Measurements from ENCODE around the gene SPP2. TPM values are rescaled to one million over a fixed set of nuclear protein-coding genes. Genes with fewer than 3 reads are reported as not detected.

SPP2 gene
- total and polyA plus RNA-seq, 4 donors: not detected

GRCh38 chr2:234019896-234020295, 30.6 kb upstream of the SPP2 start:
- Histone ChIP-seq H3K4me3 (ENCODE audit: low read length in 2 of 2) (no peak overlapping the region), H3K9me3 (ENCODE audit: control insufficient read depth, low read length) (peaks cover 2% of the 10 kb centered on the region), H3K4me1 (ENCODE audit: control insufficient read depth in 1 of 2, insufficient read depth in 2 of 2, low read length in 2 of 2) (no peaks in the 10 kb centered on the region), H3K27ac (ENCODE audit: low read depth in 1 of 2, low read length in 2 of 2) (no peak overlapping the region), H3K27me3 (ENCODE audit: control insufficient read depth in 1 of 2, insufficient read depth in 2 of 2, low read length in 1 of 2) (no peaks in the 10 kb centered on the region), H3K36me3 (ENCODE audit: control insufficient read depth in 1 of 2, insufficient read depth in 2 of 2, low read length in 1 of 2) (no peaks in the 10 kb centered on the region)
- WGBS, 2 donors: 84 to 87% methylated on average over 4 of the region's 4 CpGs
- intact Hi-C loops (cut with DNase I): no loop called here
- DNase-seq (no peak), ATAC-seq (ENCODE audit: low FRiP score) (no peak)

GRCh38 chr2:234020332-234020731, 30.2 kb upstream of the SPP2 start:
- Histone ChIP-seq H3K27ac (ENCODE audit: low read depth in 1 of 2, low read length in 2 of 2) (no peak overlapping the region), H3K4me1 (ENCODE audit: control insufficient read depth in 1 of 2, insufficient read depth in 2 of 2, low read length in 2 of 2) (no peaks in the 10 kb centered on the region), H3K27me3 (ENCODE audit: control insufficient read depth in 1 of 2, insufficient read depth in 2 of 2, low read length in 1 of 2) (no peaks in the 10 kb centered on the region), H3K9me3 (ENCODE audit: control insufficient read depth, low read length) (peaks cover 2% of the 10 kb centered on the region), H3K36me3 (ENCODE audit: control insufficient read depth in 1 of 2, insufficient read depth in 2 of 2, low read length in 1 of 2) (no peaks in the 10 kb centered on the region), H3K4me3 (ENCODE audit: low read length in 2 of 2) (no peak overlapping the region)
- ATAC-seq (ENCODE audit: low FRiP score) (no peak), DNase-seq (no peak)
- WGBS, 2 donors: 85 to 88% methylated on average over 2 of the region's 2 CpGs
- intact Hi-C loops (cut with DNase I): no loop called here

- no peaks in the 10 kb centered on the region for H3K36me3 ChIP-seq (ENCODE audit: control insufficient read depth in 1 of 2, insufficient read depth in 2 of 2, low read length in 1 of 2)
- WGBS, 2 donors: 96 to 100% methylated on average over 1 of the region's 1 CpG
- no peak for ATAC-seq (ENCODE audit: low FRiP score)
- no peak overlapping the region for H3K27ac ChIP-seq (ENCODE audit: low read depth in 1 of 2, low read length in 2 of 2)
- H3K27me3 ChIP-seq (ENCODE audit: control insufficient read depth in 1 of 2, insufficient read depth in 2 of 2, low read length in 1 of 2): no peaks in the 10 kb centered on the region
- H3K4me1 ChIP-seq (ENCODE audit: control insufficient read depth in 1 of 2, insufficient read depth in 2 of 2, low read length in 2 of 2): no peaks in the 10 kb centered on the region
- H3K9me3 ChIP-seq (ENCODE audit: control insufficient read depth, low read length): peaks cover 2% of the 10 kb centered on the region
- no peak for DNase-seq
- intact Hi-C loops (cut with DNase I): no loop called here
- no peak overlapping the region for H3K4me3 ChIP-seq (ENCODE audit: low read length in 2 of 2)
These were observed 28.1 kb upstream of the SPP2 start for GRCh38 chr2:234022424-234022823.

- H3K36me3 ChIP-seq (ENCODE audit: control insufficient read depth in 1 of 2, insufficient read depth in 2 of 2, low read length in 1 of 2): no peaks in the 10 kb centered on the region
- H3K27me3 ChIP-seq (ENCODE audit: control insufficient read depth in 1 of 2, insufficient read depth in 2 of 2, low read length in 1 of 2): no peaks in the 10 kb centered on the region
- no peak for ATAC-seq (ENCODE audit: low FRiP score)
- H3K4me3 ChIP-seq (ENCODE audit: low read length in 2 of 2): no peak overlapping the region
- H3K27ac ChIP-seq (ENCODE audit: low read depth in 1 of 2, low read length in 2 of 2): no peak overlapping the region
- DNase-seq: no peak
- WGBS, 2 donors: 96 to 98% methylated on average over 29 of the region's 29 CpGs
- peaks cover 2% of the 10 kb centered on the region for H3K9me3 ChIP-seq (ENCODE audit: control insufficient read depth, low read length)
- no peaks in the 10 kb centered on the region for H3K4me1 ChIP-seq (ENCODE audit: control insufficient read depth in 1 of 2, insufficient read depth in 2 of 2, low read length in 2 of 2)
- intact Hi-C loops (cut with DNase I): no loop called here
These were observed 26.2 kb upstream of the SPP2 start for GRCh38 chr2:234024304-234024703.

GRCh38 chr2:234025466-234025865, 25.0 kb upstream of the SPP2 start:
- intact Hi-C loops (cut with DNase I): no loop called here
- no peaks in the 10 kb centered on the region for H3K36me3 ChIP-seq (ENCODE audit: control insufficient read depth in 1 of 2, insufficient read depth in 2 of 2, low read length in 1 of 2)
- 19 to 20% methylated on average over 10 of the region's 10 CpGs for WGBS, 2 donors
- ATAC-seq (ENCODE audit: low FRiP score): no peak
- no peaks in the 10 kb centered on the region for H3K27me3 ChIP-seq (ENCODE audit: control insufficient read depth in 1 of 2, insufficient read depth in 2 of 2, low read length in 1 of 2)
- H3K4me3 ChIP-seq (ENCODE audit: low read length in 2 of 2): no peak overlapping the region
- H3K9me3 ChIP-seq (ENCODE audit: control insufficient read depth, low read length): peaks cover 2% of the 10 kb centered on the region
- H3K27ac ChIP-seq (ENCODE audit: low read depth in 1 of 2, low read length in 2 of 2): no peak overlapping the region
- no peaks in the 10 kb centered on the region for H3K4me1 ChIP-seq (ENCODE audit: control insufficient read depth in 1 of 2, insufficient read depth in 2 of 2, low read length in 2 of 2)
- DNase-seq: no peak

- WGBS, 2 donors: 9 to 17% methylated on average over 5 of the region's 5 CpGs
These were observed 24.6 kb upstream of the SPP2 start for GRCh38 chr2:234025891-234026401.

GRCh38 chr2:234026693-234027254, 23.7 kb upstream of the SPP2 start:
- WGBS, 2 donors: 83 to 87% methylated on average over 10 of the region's 10 CpGs

More at GRCh38 chr2:234025891-234026401, 24.6 kb upstream of the SPP2 start:
- ATAC-seq (ENCODE audit: low FRiP score): no peak
- intact Hi-C loops (cut with DNase I): no loop called here
- Histone ChIP-seq H3K36me3 (ENCODE audit: control insufficient read depth in 1 of 2, insufficient read depth in 2 of 2, low read length in 1 of 2) (no peaks in the 10 kb centered on the region), H3K9me3 (ENCODE audit: control insufficient read depth, low read length) (peaks cover 2% of the 10 kb centered on the region), H3K4me1 (ENCODE audit: control insufficient read depth in 1 of 2, insufficient read depth in 2 of 2, low read length in 2 of 2) (no peaks in the 10 kb centered on the region), H3K27ac (ENCODE audit: low read depth in 1 of 2, low read length in 2 of 2) (no peak overlapping the region), H3K27me3 (ENCODE audit: control insufficient read depth in 1 of 2, insufficient read depth in 2 of 2, low read length in 1 of 2) (no peaks in the 10 kb centered on the region), H3K4me3 (ENCODE audit: low read length in 2 of 2) (no peak overlapping the region)
- no peak for DNase-seq

GRCh38 chr2:234027641-234028040, 22.9 kb upstream of the SPP2 start:
- DNase-seq (no peak), ATAC-seq (ENCODE audit: low FRiP score) (no peak)
- Histone ChIP-seq H3K36me3 (ENCODE audit: control insufficient read depth in 1 of 2, insufficient read depth in 2 of 2, low read length in 1 of 2) (no peaks in the 10 kb centered on the region), H3K27me3 (ENCODE audit: control insufficient read depth in 1 of 2, insufficient read depth in 2 of 2, low read length in 1 of 2) (no peaks in the 10 kb centered on the region), H3K27ac (ENCODE audit: low read depth in 1 of 2, low read length in 2 of 2) (no peak overlapping the region), H3K4me3 (ENCODE audit: low read length in 2 of 2) (no peak overlapping the region), H3K9me3 (ENCODE audit: control insufficient read depth, low read length) (no peaks in the 10 kb centered on the region), H3K4me1 (ENCODE audit: control insufficient read depth in 1 of 2, insufficient read depth in 2 of 2, low read length in 2 of 2) (no peaks in the 10 kb centered on the region)
- intact Hi-C loops (cut with DNase I): no loop called here
- 83 to 87% methylated on average over 1 of the region's 1 CpG for WGBS, 2 donors

More at GRCh38 chr2:234026693-234027254, 23.7 kb upstream of the SPP2 start:
- H3K9me3 ChIP-seq (ENCODE audit: control insufficient read depth, low read length): peaks cover 2% of the 10 kb centered on the region
- no peaks in the 10 kb centered on the region for H3K27me3 ChIP-seq (ENCODE audit: control insufficient read depth in 1 of 2, insufficient read depth in 2 of 2, low read length in 1 of 2)
- H3K4me3 ChIP-seq (ENCODE audit: low read length in 2 of 2): no peak overlapping the region
- no peak for DNase-seq
- H3K27ac ChIP-seq (ENCODE audit: low read depth in 1 of 2, low read length in 2 of 2): no peak overlapping the region
- H3K4me1 ChIP-seq (ENCODE audit: control insufficient read depth in 1 of 2, insufficient read depth in 2 of 2, low read length in 2 of 2): no peaks in the 10 kb centered on the region
- ATAC-seq (ENCODE audit: low FRiP score): no peak
- intact Hi-C loops (cut with DNase I): no loop called here
- H3K36me3 ChIP-seq (ENCODE audit: control insufficient read depth in 1 of 2, insufficient read depth in 2 of 2, low read length in 1 of 2): no peaks in the 10 kb centered on the region

- Histone ChIP-seq H3K4me1 (ENCODE audit: control insufficient read depth in 1 of 2, insufficient read depth in 2 of 2, low read length in 2 of 2) (no peaks in the 10 kb centered on the region), H3K27me3 (ENCODE audit: control insufficient read depth in 1 of 2, insufficient read depth in 2 of 2, low read length in 1 of 2) (no peaks in the 10 kb centered on the region), H3K36me3 (ENCODE audit: control insufficient read depth in 1 of 2, insufficient read depth in 2 of 2, low read length in 1 of 2) (no peaks in the 10 kb centered on the region), H3K27ac (ENCODE audit: low read depth in 1 of 2, low read length in 2 of 2) (no peak overlapping the region), H3K9me3 (ENCODE audit: control insufficient read depth, low read length) (peaks cover 4% of the 10 kb centered on the region), H3K4me3 (ENCODE audit: low read length in 2 of 2) (no peak overlapping the region)
- intact Hi-C loops (cut with DNase I): no loop called here
- WGBS, 2 donors: 82 to 83% methylated on average over 4 of the region's 4 CpGs
- DNase-seq (no peak), ATAC-seq (ENCODE audit: low FRiP score) (no peak)
These were observed 21.3 kb upstream of the SPP2 start for GRCh38 chr2:234029150-234029733.
